HG03565 (cell line): ENCODE results near the gene EPB41L5.
"Not testable (repeated sequence)": the region's sequence is repeated elsewhere in the genome, so short reads cannot be mapped to it uniquely, and the experiment has no call there.

ENCODE experiments used
- ATAC-seq: cut with Tn5 transposase; IDR thresholded peaks from one replicate; pipeline ENCODE4 v1.9.1; 2021; ENCODE audit warnings: mild to moderate bottlenecking, moderate library complexity; ENCODE audit not compliant: unreplicated experiment

Gene EPB41L5

GRCh38 chr2:120094795-120095194 is 81.9 kb downstream of the EPB41L5 start:
- ATAC-seq: no peak

GRCh38 chr2:120100627-120101026 is 87.8 kb downstream of the EPB41L5 start:
- ATAC-seq: no peak

GRCh38 chr2:120103723-120104467 is 91.0 kb downstream of the EPB41L5 start:
- no peak for ATAC-seq

GRCh38 chr2:120104772-120105171 is 91.9 kb downstream of the EPB41L5 start:
- no peak for ATAC-seq

- peak; percentile 78 for ATAC-seq
Measured at GRCh38 chr2:120105360-120105759, 92.5 kb downstream of the EPB41L5 start.

GRCh38 chr2:120108049-120108448 is 95.2 kb downstream of the EPB41L5 start:
- ATAC-seq: no peak

GRCh38 chr2:120108749-120109148 is 95.9 kb downstream of the EPB41L5 start:
- ATAC-seq: no peak

GRCh38 chr2:120109186-120110061 is 96.5 kb downstream of the EPB41L5 start:
- ATAC-seq: no peak

- no peak for ATAC-seq
Measured at GRCh38 chr2:120110062-120110362, 97.1 kb downstream of the EPB41L5 start.

- ATAC-seq: no peak
Measured at GRCh38 chr2:120110507-120110906, 97.6 kb downstream of the EPB41L5 start.

- no peak for ATAC-seq
Measured at GRCh38 chr2:120111193-120111592, 98.3 kb downstream of the EPB41L5 start.

- no peak for ATAC-seq
Measured at GRCh38 chr2:120118018-120118417, 105.1 kb downstream of the EPB41L5 start.

- ATAC-seq: no peak
Measured at GRCh38 chr2:120118471-120118870, 105.6 kb downstream of the EPB41L5 start.

- not testable (repeated sequence) for ATAC-seq
Measured at GRCh38 chr2:120121337-120121736, 108.5 kb downstream of the EPB41L5 start.

GRCh38 chr2:120123090-120123489 is 110.2 kb downstream of the EPB41L5 start:
- ATAC-seq: no peak

GRCh38 chr2:120125195-120125594 is 112.3 kb downstream of the EPB41L5 start:
- no peak for ATAC-seq

GRCh38 chr2:120128216-120128615 is 115.3 kb downstream of the EPB41L5 start:
- ATAC-seq: no peak

- ATAC-seq: no peak
Measured at GRCh38 chr2:120132190-120132589, 119.3 kb downstream of the EPB41L5 start.

GRCh38 chr2:120132691-120133090 is 119.8 kb downstream of the EPB41L5 start:
- no peak for ATAC-seq

- no peak for ATAC-seq
Measured at GRCh38 chr2:120133572-120134244, 120.8 kb downstream of the EPB41L5 start.

GRCh38 chr2:120134263-120134662 is 121.4 kb downstream of the EPB41L5 start:
- no peak for ATAC-seq

- not testable (repeated sequence) for ATAC-seq
Measured at GRCh38 chr2:120135013-120135412, 122.1 kb downstream of the EPB41L5 start.
